Measurements from ENCODE around the gene TP63.

TP63 gene

GRCh38 chr3:189780546-189781270 lies 149.5 kb downstream of the TP63 start:
- Histone ChIP-seq H3K79me2 (no peaks in the 10 kb centered on the region), H3K27ac (no peak overlapping the region), H3K4me1 (no peaks in the 10 kb centered on the region), H2AFZ (no peak overlapping the region), H3K9ac (no peak overlapping the region), H3K36me3 (ENCODE audit: control insufficient read depth, insufficient read depth, low read length) (no peaks in the 10 kb centered on the region), H3K4me2 (ENCODE audit: low read length) (no peak overlapping the region), H3K9me3 (ENCODE audit: control insufficient read depth, low read length) (no peaks in the 10 kb centered on the region), H3K27me3 (ENCODE audit: control insufficient read depth, insufficient read depth, low read length) (no peaks in the 10 kb centered on the region), H3K4me3 (ENCODE audit: low read depth, low read length) (no peak overlapping the region)
- TF ChIP-seq CTCF (IDR thresholded peaks at IDR 0.05): no peak

GRCh38 chr3:189781415-189781814 lies 150.2 kb downstream of the TP63 start:
- H3K27me3 ChIP-seq (ENCODE audit: control insufficient read depth, insufficient read depth, low read length): no peaks in the 10 kb centered on the region
- H2AFZ ChIP-seq: no peak overlapping the region
- H3K36me3 ChIP-seq (ENCODE audit: control insufficient read depth, insufficient read depth, low read length): no peaks in the 10 kb centered on the region
- no peak overlapping the region for H3K4me2 ChIP-seq (ENCODE audit: low read length)
- H3K4me3 ChIP-seq (ENCODE audit: low read depth, low read length): no peak overlapping the region
- H3K4me1 ChIP-seq: no peaks in the 10 kb centered on the region
- no peak overlapping the region for H3K27ac ChIP-seq
- no peaks in the 10 kb centered on the region for H3K79me2 ChIP-seq
- no peak for TF ChIP-seq CTCF (IDR thresholded peaks at IDR 0.05)
- no peak overlapping the region for H3K9ac ChIP-seq
- no peaks in the 10 kb centered on the region for H3K9me3 ChIP-seq (ENCODE audit: control insufficient read depth, low read length)

GRCh38 chr3:189786479-189787064 lies 155.4 kb downstream of the TP63 start:
- Histone ChIP-seq H3K4me2 (ENCODE audit: low read length) (no peak overlapping the region), H2AFZ (no peak overlapping the region), H3K9me3 (ENCODE audit: control insufficient read depth, low read length) (no peaks in the 10 kb centered on the region), H3K9ac (no peak overlapping the region), H3K27ac (no peak overlapping the region), H3K4me3 (ENCODE audit: low read depth, low read length) (no peak overlapping the region), H3K79me2 (no peaks in the 10 kb centered on the region), H3K36me3 (ENCODE audit: control insufficient read depth, insufficient read depth, low read length) (no peaks in the 10 kb centered on the region), H3K4me1 (no peaks in the 10 kb centered on the region), H3K27me3 (ENCODE audit: control insufficient read depth, insufficient read depth, low read length) (no peaks in the 10 kb centered on the region)
- no peak for TF ChIP-seq CTCF (IDR thresholded peaks at IDR 0.05)

- Histone ChIP-seq H3K27me3 (ENCODE audit: control insufficient read depth, insufficient read depth, low read length) (no peaks in the 10 kb centered on the region), H3K4me1 (no peaks in the 10 kb centered on the region), H3K79me2 (no peaks in the 10 kb centered on the region), H3K9me3 (ENCODE audit: control insufficient read depth, low read length) (no peaks in the 10 kb centered on the region), H3K4me3 (ENCODE audit: low read depth, low read length) (no peak overlapping the region), H3K36me3 (ENCODE audit: control insufficient read depth, insufficient read depth, low read length) (no peaks in the 10 kb centered on the region), H2AFZ (no peak overlapping the region), H3K9ac (no peak overlapping the region), H3K27ac (no peak overlapping the region), H3K4me2 (ENCODE audit: low read length) (no peak overlapping the region)
- no peak for TF ChIP-seq CTCF (IDR thresholded peaks at IDR 0.05)
Measured at GRCh38 chr3:189787191-189787590, 156.0 kb downstream of the TP63 start.

- no peaks in the 10 kb centered on the region for H3K79me2 ChIP-seq
- H3K4me2 ChIP-seq (ENCODE audit: low read length): no peak overlapping the region
- no peaks in the 10 kb centered on the region for H3K27me3 ChIP-seq (ENCODE audit: control insufficient read depth, insufficient read depth, low read length)
- H3K27ac ChIP-seq: no peak overlapping the region
- no peak overlapping the region for H2AFZ ChIP-seq
- no peak overlapping the region for H3K4me3 ChIP-seq (ENCODE audit: low read depth, low read length)
- H3K36me3 ChIP-seq (ENCODE audit: control insufficient read depth, insufficient read depth, low read length): no peaks in the 10 kb centered on the region
- no peak overlapping the region for H3K9ac ChIP-seq
- no peak for TF ChIP-seq CTCF (IDR thresholded peaks at IDR 0.05)
- H3K9me3 ChIP-seq (ENCODE audit: control insufficient read depth, low read length): no peaks in the 10 kb centered on the region
- no peaks in the 10 kb centered on the region for H3K4me1 ChIP-seq
Measured at GRCh38 chr3:189787632-189788031, 156.4 kb downstream of the TP63 start.
